ENCODE data around the gene MAZ. TPM values are rescaled to one million over a fixed set of nuclear protein-coding genes. Genes with fewer than 3 reads are reported as not detected.
"Not testable (repeated sequence)": the region's sequence is repeated elsewhere in the genome, so short reads cannot be mapped to it uniquely, and the experiment has no call there.

Gene MAZ
- total and polyA plus RNA-seq, 2 of the 13 experiments (the other 11 are each of a cell fraction or from before 2014, with no cell fraction given), result 203 to 277 TPM

DNA sequence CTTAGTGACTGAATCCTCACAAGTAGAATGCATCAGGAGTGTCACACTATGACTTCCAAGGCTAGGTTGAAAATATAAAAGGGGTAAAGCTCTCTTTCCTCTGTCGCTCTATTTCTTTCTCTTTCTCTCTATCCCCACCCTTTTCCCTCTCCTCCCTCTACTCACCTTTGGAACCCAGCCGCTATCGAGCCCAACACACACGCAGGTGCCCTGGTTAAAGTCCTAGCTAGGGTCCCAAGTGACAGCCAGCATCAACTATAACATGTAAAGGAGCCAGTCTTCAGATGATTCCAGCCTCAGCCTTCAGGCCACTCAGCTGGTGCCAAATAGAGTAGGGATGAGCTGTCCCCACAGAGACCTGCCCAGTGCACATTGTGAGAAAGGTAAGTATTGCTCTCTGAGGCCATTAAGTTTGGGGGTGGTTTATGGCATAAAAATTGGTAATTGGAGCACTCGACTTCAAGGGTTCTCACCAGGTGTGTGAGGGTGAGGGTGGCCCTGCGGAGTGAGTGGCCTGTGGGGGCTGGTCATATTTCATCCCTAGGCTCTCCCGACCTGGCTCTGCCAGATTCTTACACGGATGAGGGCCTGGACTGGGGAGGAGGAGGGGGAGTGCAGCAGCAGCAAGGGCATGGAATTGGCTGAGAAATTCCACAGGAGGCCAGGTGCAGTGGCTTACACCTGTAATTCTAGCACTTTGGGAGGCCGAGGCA, 45.6 kb upstream of the MAZ start (continued):
- peak; percentile 78; the same call in 1 of the 2 replicates for TF ChIP-seq MTA1 (CRISPR knock-in tag; IDR thresholded peaks at IDR 0.05; ENCODE audit: borderline replicate concordance)

DNA sequence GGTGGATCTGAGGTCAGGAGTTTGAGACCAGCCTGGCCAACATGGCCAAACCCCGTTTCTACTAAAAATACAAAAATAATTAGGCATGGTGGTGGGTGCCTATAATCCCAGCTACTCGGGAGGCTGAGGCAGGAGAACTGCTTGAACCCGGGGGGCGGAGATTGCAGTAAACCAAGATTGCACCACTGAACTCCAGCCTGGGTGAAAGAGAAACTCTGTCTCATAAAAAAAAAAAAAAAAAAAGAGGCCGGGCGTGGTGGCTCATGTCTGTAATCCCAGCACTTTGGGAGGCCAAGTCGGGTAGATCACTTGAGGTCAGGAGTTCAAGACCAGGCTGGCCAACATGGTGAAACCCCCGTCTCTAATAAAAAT, 45.1 kb upstream of the MAZ start:
- H3K9ac ChIP-seq (ENCODE audit: insufficient read depth, low read depth, low read length); H2AFZ ChIP-seq (ENCODE audit: low read length); in situ Hi-C loops (cut with HindIII; ENCODE audit: extremely low pct_ligation_motif_present, low pct_unique_long_range_greater_than_20kb); H3K9me3 ChIP-seq (ENCODE audit: low read length); intact Hi-C loops (cut with micrococcal nuclease; ENCODE audit: unreplicated experiment); DNase-seq (ENCODE audit: low spot score); FAIRE-seq; CTCF ChIA-PET (ENCODE audit: low intra/inter-chr PET ratio, low total read pairs); H3K79me2 ChIP-seq (ENCODE audit: insufficient read depth, low read length); H3K36me3 ChIP-seq (replicated peaks in 1 of 2; ENCODE audit: control insufficient read depth in 1 of 2, insufficient read depth in 2 of 2, low read length in 2 of 2); ATAC-seq; H3K27me3 ChIP-seq (ENCODE audit: control insufficient read depth in 1 of 2, insufficient read depth in 2 of 2, low read length in 2 of 2); BruUV-seq (replicated peaks); POLR2A ChIA-PET; H4K20me1 ChIP-seq (ENCODE audit: insufficient read depth, low read length); TF ChIP-seq ZBTB40 (IDR thresholded peaks at IDR 0.05): not testable (repeated sequence)
- 4% methylated on average over 8 of the region's 8 CpGs for WGBS (ENCODE audit: low lambda C conversion rate)
- 0 out of 2 replicates have a peak, but pooled peaks have one; percentile 4 for TF ChIP-seq ZBTB40 (CRISPR knock-in tag; IDR thresholded peaks at IDR 0.05)
- peak; percentile 64 for TF ChIP-seq ZNF770 (CRISPR knock-in tag; IDR thresholded peaks at IDR 0.05)
- peak; percentile 21; the same call in 1 of the 2 replicates for TF ChIP-seq ZFX (CRISPR knock-in tag; IDR thresholded peaks at IDR 0.05; ENCODE audit: low read depth)
- 0 out of 2 replicates have a peak, but pooled peaks have one; percentile 12 for TF ChIP-seq MTA1 (CRISPR knock-in tag; IDR thresholded peaks at IDR 0.05; ENCODE audit: borderline replicate concordance)
- TF ChIP-seq SNAI1 (CRISPR knock-in tag; IDR thresholded peaks at IDR 0.05; ENCODE audit: borderline replicate concordance), result 0 out of 2 replicates have a peak, but pooled peaks have one; percentile 39
- Histone ChIP-seq H3K27ac (ENCODE audit: extremely low read length, insufficient read depth, low read length) (peak overlapping the region; percentile 47), H3K4me1 (ENCODE audit: insufficient read depth, low read length) (peaks cover 96% of the 10 kb centered on the region), H3K4me3 (replicated peaks in 1 of 3; ENCODE audit: insufficient read depth in 1 of 3, low read depth in 2 of 3, low read length in 3 of 3) (peak overlapping the region in 1 of 3 experiments; percentile 39; a peak in 1 of 6 replicates), H3K4me2 (ENCODE audit: low read depth, low read length) (peak overlapping the region; percentile 64)

Data from HepG2 (cell line).